ENCODE results near the gene NUDT12.
A peak's percentile ranks its signal among the peaks of the same experiment; 100 is the strongest.

The NUDT12 gene

DNA sequence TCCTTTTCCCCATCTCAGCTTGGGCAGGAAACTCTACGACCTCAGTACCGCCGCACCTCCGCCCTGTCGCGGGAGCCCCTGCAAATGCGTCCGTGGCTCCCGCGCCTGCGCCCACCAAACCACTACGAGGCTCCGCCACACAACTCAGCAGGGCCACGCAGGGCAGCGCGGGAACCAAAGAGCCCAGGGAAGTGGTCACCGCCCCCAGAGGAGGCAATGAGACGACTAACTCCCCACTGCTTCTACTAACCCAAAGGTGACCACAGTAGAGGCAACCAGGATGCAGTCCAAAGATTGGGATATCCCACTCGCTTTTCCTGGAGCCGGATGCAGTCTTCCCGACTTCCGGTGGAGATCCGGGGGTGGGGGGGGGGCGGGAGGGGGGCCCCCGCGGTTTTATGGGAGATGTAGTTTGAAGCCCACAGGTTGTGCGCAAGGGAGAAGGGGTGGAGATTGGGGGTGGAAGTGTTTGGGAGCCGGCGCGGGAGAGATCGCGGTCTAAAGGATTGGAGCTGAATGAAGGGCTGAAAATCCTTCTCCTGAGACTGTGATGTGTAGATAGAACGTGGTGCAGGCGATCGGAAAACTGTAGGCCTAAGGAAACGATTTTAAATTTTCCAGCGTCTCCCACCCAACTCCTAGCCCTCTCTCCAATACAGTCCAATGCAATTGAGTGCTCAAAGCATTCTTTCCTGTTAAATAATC is at the start of gene NUDT12:
Gene NUDT12, minus strand, starts transcription at position 337 of the 705 bp plus-strand sequence. CDS start 2,541 bp downstream, outside the sequence.
- peak; percentile 84 for DNase-seq

GRCh38 chr5:103607346-103607745 is 44.8 kb upstream of the NUDT12 start:
- DNase-seq, result no peak

DNA sequence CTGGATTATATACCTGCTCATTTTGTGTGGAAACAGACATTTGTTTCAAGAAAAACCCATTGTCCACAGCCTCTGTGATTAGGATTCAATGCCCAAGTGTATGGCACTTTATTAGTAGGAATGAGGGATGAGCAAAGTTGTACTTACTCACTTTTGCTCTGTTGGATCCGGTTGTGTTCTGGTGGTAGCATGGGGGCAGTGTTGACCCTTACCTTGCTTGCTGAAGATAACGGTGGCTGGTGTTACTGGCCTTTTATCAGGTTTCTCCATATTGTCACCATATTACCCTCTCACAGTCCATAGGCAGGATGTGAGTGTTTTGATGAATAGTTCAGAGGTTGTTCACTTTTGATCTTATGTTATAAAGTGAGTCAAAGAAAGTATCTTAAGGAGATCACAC is 42.7 kb upstream of the NUDT12 start:
- DNase-seq, result no peak

DNA sequence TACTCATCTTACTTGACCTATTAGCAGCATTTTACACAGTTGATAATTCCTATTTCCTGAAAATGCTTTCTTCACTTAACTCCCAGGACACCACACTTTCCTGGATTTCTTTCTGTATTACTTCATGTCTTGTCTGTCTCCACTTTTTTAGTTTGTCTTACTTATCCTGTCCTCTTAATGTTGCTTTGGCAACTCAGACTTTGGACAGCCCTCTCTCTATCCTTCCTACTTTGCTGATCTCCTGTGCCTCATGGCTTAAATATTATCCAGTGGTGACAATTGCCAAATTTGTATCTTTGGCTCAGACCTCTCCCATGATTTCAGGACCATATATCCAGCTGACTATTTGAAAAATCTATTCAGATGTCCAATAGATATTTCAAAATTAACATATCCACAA is 39.8 kb upstream of the NUDT12 start:
- DNase-seq, result no peak

DNA sequence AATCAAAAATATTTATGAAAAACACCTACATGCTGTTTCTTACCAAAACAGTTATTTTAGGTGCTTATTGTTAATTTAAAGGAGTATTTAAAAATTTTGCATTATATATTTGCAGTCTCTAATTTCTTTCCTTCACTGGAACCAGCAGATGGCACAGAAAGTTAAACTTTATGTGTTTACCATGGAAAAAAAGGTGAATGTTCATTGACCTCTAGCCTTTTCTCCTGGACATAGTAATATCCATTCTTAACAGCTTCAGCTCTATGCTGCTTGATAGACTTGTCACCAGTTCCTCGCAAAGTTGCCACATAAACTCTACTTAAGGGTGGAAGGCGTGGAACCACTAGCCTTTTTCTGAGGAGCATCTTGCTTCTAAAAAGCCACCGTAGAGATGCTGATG is 38.7 kb upstream of the NUDT12 start:
- DNase-seq, result no peak

DNA sequence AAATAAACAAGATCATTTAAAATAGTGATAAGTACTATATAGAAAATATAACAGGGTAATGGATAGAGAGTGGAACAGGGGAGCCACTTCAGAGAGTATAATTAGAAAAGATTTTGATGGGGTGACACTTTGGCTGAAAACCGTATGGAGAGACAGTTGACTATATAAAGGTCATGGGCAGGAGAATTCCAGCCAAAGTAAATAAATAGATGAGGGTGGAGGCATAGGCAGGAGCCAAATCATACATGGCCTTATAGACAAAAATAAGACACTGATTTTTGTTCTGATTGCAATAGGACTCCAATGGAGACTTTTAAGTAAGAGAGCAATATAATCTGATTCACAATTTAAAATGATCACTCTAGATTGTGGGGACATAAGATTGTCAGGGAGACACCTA is 37.5 kb upstream of the NUDT12 start:
- DNase-seq, result no peak

DNA sequence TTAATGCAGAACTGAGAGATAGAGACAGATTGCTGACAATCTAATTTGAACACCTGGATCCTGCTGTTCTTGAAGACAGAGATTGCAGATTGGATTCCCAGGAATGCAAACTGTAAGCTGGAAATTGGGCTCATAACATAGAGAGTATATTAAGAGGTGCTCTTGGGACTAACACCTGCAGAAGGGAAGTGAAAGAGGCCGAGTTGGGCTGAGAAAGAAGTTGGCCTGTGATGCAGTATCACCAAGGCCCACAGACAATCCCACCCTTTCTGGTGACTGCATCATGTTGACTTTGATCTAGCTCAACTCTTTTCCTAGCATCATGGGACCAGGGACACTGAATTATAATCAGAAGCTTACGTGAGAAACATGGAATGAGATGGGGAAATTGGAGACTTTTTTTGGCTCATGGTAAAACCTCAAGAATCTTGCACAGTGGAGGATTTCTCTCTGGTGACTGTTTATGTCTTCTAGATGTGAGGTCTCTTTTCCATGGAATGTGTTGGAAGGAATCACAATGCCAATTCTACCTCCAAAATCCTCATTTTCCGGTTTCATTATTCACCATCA is 36.5 kb upstream of the NUDT12 start:
- peak; percentile 2 for DNase-seq

DNA sequence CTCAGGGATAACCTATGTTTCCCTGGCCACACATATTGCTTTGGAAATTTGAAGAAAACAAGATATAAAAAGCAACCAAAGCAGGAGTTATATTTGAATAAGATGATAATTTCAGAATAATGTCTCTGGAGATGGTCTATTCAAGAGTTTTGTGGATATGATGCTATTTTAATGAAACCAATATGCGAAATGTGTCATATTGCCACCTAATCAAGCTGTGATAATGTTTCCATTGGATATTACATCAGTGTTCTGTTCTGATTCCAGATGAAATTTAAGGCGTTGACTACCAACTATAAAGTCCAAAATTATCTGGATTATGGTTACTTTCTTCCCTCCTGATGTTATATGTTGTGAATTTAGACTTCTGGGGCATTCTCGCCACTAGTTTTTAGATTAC is 27.6 kb upstream of the NUDT12 start:
- DNase-seq, result no peak

DNA sequence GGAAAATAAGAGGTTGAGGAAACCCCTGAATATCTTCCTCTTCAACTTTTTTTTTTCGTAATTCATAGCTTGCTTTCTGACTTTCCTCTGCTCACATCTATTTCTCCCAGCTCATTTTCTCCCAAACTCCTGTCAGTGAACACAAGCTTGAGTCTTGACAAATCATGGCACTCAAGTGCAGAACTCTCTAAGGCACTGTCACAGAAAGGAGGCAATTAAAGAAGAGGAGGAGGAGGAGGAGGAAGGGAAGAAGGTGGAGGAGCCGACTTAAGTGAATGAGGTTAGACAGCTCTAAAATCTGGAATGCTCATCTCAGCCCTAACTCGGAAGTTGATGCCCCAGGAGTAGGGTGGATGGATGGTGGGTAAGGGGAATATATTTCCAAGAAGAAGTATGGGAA is 27.2 kb upstream of the NUDT12 start:
- DNase-seq, result no peak

DNA sequence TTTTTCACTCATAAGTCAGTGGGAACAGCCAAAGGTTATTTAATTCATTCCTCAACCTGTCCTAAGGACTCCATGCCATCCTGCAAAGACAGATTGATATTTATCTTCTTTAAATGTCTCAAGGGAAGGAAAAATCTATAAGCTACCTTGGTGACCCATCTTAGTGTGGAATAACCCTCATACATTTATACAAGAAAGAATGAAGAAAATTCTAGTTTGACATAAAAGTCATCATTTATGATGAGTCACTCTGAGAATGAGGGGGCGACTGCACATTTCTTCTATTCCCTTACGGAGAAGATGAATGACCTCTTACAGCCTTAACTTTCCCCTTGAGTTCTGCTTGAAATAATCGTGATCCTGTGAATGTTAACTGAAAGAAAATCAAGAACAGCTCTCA is 26.8 kb upstream of the NUDT12 start:
- DNase-seq, result no peak

DNA sequence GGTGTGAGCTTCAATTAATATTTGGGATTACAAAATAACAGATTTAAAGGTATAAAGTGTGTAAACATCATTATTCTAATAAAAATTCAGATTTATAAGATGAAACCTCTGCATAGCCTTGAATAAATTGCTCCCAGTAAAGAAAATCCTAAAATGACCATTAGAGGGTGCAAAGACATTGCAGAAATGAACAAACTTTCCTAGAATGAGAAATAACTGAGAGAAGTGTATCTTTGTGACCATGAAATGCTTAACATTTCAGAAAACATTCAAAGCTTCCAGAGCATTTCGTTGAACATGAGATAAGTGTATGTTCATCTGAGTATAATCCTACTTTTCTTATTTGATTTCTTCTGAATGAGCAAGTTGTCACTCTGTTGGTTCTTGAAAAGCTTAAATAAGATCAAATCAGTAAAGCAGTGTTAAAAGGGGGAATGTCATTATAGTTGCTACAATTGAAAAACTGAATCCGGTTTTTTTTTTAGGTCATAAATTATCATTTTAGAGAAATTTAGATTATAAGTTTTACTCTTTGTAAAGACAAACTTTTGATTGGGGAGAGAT is 24.7 kb upstream of the NUDT12 start:
- DNase-seq, result peak; percentile 8

DNA sequence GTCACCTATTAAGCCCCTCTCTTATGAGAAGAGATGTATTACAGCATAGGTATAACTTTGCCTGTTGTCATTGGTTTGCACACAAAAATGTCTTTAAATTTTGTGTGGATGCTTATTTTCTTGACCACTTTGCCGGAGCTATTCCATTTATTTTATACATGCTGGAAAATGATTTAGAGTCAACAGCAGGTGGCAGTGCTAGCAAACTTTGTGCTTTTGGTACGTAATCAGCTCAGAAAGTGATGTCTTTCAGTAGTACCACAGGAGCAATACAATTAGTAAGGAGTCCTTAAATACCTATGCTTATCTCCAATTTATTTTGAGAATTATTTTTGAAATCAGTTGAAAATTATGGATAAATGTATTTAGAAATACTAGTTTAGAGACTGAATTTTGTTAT is 19.8 kb upstream of the NUDT12 start:
- DNase-seq, result peak; percentile 50

GRCh38 chr5:103573411-103573810 is 10.8 kb upstream of the NUDT12 start:
- DNase-seq, result no peak

GRCh38 chr5:103572454-103572853 is 9.9 kb upstream of the NUDT12 start:
- DNase-seq, result no peak

DNA sequence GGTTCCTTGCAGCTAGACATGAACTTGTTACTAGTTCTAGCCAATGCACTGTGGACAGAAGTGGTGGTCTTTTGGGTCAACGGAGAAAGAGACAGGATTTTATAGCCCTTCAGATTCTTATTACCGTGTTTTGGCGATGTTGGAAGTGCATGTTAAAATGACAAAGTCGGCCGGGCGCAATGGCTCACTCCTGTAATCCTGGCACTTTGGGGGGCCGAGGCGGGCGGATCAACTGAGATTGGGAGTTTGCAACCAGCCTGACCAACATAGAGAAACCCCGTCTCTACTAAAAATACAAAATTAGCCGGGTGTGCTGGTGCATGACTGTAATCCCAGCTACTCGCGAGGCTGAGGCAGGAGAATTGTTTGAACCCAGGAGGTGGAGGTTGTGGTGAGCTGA is 9.1 kb upstream of the NUDT12 start:
- DNase-seq, result no peak

GRCh38 chr5:103569313-103570060 is 6.9 kb upstream of the NUDT12 start:
- peak; percentile 1 for DNase-seq

DNA sequence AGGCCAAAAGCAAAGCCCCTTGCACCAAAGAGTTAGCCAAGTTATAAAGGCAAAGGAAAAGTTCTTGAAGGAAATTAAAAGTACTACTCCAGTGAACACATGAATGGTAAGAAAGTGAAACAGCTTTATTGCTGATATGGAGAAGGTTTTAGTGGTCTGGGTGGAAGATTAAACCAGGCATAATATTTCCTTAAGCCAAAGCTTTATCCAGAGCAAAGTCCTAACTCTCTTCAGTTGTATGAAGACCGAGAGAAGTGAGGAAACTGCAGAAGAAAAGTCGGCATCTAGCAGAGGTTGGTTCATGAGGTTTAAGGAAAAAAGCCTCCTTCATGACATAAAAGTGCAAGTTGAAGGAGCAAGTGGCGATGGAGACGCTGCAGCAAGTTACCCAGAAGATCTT is 3.1 kb upstream of the NUDT12 start:
- no peak for DNase-seq

DNA sequence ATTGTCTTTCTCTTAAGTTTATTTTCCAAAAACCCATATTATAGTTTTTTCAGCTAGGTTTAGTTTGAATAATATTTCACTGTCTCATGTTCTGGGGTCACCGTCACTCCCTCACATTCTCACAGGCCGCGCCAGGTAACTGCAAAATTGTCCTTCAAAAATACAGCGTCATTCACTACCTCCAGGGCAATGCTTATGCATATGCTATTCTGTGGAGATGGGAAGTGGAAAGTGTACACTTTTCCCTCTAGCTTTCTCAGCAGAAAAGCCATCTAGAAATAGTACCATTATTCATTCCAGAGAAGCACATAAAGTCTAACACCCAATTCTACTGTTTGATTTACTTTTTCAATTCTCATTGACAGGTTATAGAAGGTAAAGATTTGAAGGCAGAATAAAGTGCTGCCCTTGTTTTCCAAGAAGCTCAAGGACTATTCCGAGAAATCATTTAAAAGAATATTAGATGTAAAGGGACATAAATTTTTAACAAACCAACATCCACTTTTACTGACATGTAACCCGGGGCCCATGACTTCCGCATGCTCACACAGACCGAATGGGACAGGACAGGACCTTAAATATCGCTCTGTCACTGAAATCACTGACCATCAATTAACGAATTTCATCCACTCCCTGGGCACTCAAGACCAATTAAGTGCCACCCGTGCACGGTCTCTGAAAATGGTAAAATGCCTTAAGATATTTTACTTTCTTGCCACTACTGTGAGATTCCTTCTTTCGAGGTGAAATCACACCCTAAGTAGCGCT is 720 bp downstream of the NUDT12 start:
- peak; percentile 1 for DNase-seq

GRCh38 chr5:103560826-103561225 is 1.8 kb downstream of the NUDT12 start:
- DNase-seq, result no peak

DNA sequence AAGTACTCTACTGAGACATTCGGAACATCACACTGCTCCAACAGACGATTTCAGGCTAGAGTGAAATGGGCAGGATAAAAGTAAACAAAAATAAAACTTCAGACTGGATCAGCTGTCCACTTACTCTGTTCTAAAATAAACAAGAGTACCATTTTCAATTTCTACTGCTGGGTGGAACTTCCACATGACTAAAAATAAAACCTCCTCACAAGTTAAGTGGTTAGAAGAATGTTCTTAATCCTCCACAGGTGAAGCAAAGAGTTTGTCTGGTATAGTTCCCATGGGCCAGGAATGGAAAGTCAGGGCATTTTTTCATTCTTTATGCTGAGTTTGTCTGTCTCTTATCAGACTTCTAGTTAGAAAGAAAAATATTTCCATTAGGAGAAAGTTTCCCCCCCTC is 15.7 kb downstream of the NUDT12 start:
- no peak for DNase-seq

DNA sequence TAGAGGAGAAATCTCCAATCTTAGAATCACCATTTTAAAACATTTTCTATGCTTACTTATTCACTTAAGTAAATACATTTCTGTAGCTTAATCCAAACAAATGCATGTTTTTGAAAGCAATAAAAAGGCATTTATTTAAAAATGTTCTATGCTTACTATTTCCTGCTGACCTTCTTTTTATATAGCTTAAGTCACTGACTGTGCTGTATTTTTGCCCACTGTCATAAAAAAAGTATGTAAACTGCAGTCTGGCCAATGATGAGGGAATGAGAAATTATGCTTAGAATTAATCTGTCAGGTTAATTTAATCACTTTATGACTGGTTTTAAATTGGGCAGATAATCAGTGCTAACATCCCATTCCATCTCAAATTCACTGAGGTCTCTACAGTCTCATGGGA is 20.1 kb downstream of the NUDT12 start:
- no peak for DNase-seq

- DNase-seq, result no peak
Observed at GRCh38 chr5:103541569-103541968, 21.0 kb downstream of the NUDT12 start.

GRCh38 chr5:103541114-103541513 is 21.5 kb downstream of the NUDT12 start:
- DNase-seq, result no peak
